Lower lobe of right lung (tissue), 2 donors: ENCODE measurements around the gene GAS7. TPM values are rescaled to one million over a fixed set of nuclear protein-coding genes. Genes with fewer than 3 reads are reported as not detected.

ENCODE experiments used
- ATAC-seq, 2 donors: fragments of 200-7000 bp; cut with Tn5 transposase; one replicate each; pipeline ENCODE4 v1.9.1; 2020 to 2022; ENCODE audit warnings: mild to moderate bottlenecking in 2 of 2, moderate library complexity in 2 of 2
- DNase-seq: peaks from one replicate; pipeline ENCODE4 v3.0.0-alpha.2; 2020
- H3K27ac ChIP-seq: fragments of 200-600 bp; one replicate; pipeline ENCODE4 v1.8.0; 2022
- H3K27me3 ChIP-seq: fragments of 200-600 bp; one replicate; pipeline ENCODE4 v1.8.0; 2022; ENCODE audit warnings: low read depth
- H3K36me3 ChIP-seq: fragments of 200-600 bp; one replicate; pipeline ENCODE4 v1.8.0; 2022; ENCODE audit warnings: mild to moderate bottlenecking
- H3K4me1 ChIP-seq: fragments of 200-600 bp; one replicate; pipeline ENCODE4 v1.8.0; 2022
- H3K4me3 ChIP-seq: fragments of 200-600 bp; one replicate; pipeline ENCODE4 v1.8.0; 2022; ENCODE audit warnings: mild to moderate bottlenecking
- H3K9me3 ChIP-seq: fragments of 200-600 bp; one replicate; pipeline ENCODE4 v1.8.0; 2022
- CTCF ChIP-seq: fragments of 200-600 bp; IDR thresholded peaks from one replicate; pipeline ENCODE4 v1.8.0; 2022; ENCODE audit warnings: antibody characterized with exemption, mild to moderate bottlenecking
- intact Hi-C: fragments of 100-400 bp; cut with DNase I; formaldehyde crosslinking; loops from one replicate; pipeline ENCODE4 v1.11.0; 2022
- total RNA-seq: library from RNA; stranded (reverse); fragmentation: NEBNext Ultra II Directional; extraction: Animal tissue kit (Norgen Biotek cat#: 25700); gene quantifications from one replicate; pipeline ENCODE4 v1.2.1, GENCODE V29; 2021
- donor health status: DM: no; HTN: yes; CAD: no; lungs with severe emphysema.

GAS7 gene
- total RNA-seq, 1 donor from 2014 or later: 54.1 TPM

- TF ChIP-seq CTCF: no peak
- Histone ChIP-seq H3K9me3 (no peaks in the 10 kb centered on the region), H3K4me3 (no peak overlapping the region), H3K27me3 (no peaks in the 10 kb centered on the region), H3K27ac (no peak overlapping the region), H3K4me1 (no peaks in the 10 kb centered on the region), H3K36me3 (peaks cover 59% of the 10 kb centered on the region)
- intact Hi-C loops: no loop called here
- DNase-seq: peak; percentile 11
- no peak for ATAC-seq
Measured at GRCh38 chr17:9941305-9941704, 257.1 kb downstream of the GAS7 start.

DNA sequence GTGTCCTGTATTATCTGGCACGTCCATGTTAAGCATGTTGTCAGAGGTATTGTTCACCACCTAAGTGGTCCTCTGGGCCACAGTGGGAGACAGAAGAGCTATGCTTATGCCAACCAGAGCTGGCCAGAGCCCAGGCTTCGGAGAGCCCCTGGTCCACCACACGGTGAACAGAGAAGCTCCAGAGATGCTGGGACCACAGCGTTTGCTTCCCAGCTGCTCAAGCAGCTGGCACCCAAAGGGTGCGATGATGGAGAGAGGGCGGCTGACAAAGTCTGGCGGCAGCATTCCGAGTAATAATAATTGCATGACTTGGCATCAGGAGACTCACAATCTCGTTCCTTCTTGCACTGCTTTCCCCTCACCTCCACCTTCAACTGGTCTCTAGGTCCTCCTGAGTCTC is 257.6 kb downstream of the GAS7 start:
- no peak for ATAC-seq
- no peaks in the 10 kb centered on the region for H3K9me3 ChIP-seq
- H3K4me3 ChIP-seq: no peak overlapping the region
- intact Hi-C loops: no loop called here
- H3K27me3 ChIP-seq: no peaks in the 10 kb centered on the region
- H3K4me1 ChIP-seq: no peaks in the 10 kb centered on the region
- TF ChIP-seq CTCF: no peak
- no peak overlapping the region for H3K27ac ChIP-seq
- H3K36me3 ChIP-seq: peaks cover 55% of the 10 kb centered on the region
- DNase-seq: peak; percentile 24

- H3K27me3 ChIP-seq: no peaks in the 10 kb centered on the region
- no peak for TF ChIP-seq CTCF
- H3K4me1 ChIP-seq: no peaks in the 10 kb centered on the region
- DNase-seq (no peak), ATAC-seq (no peak)
- peaks cover 46% of the 10 kb centered on the region for H3K36me3 ChIP-seq
- no peak overlapping the region for H3K27ac ChIP-seq
- H3K4me3 ChIP-seq: no peak overlapping the region
- intact Hi-C loops: no loop called here
- no peaks in the 10 kb centered on the region for H3K9me3 ChIP-seq
Measured at GRCh38 chr17:9938764-9939163, 259.6 kb downstream of the GAS7 start.

DNA sequence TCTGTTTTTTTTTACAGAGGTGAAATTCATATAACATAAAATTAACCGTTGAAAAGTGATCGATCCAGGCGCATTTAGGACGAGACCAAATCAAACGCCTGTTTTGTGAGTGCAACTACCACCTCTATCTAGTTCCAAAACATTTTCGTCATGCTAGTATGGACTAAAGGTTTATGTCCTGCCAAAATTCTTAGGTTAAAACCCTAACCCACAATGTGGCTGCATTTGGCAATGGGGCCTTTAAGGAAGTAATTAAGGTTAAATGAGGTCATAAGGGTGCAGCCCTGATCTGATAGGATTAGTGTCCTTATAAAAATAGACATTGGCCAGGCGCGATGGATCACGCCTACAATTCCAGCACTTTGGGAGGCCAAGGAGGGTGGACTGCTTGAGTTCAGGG is 260.5 kb downstream of the GAS7 start:
- DNase-seq (no peak), ATAC-seq (no peak)
- Histone ChIP-seq H3K27me3 (peaks cover 4% of the 10 kb centered on the region), H3K4me1 (no peaks in the 10 kb centered on the region), H3K9me3 (no peaks in the 10 kb centered on the region), H3K36me3 (peaks cover 46% of the 10 kb centered on the region), H3K27ac (peak overlapping the region; percentile 33), H3K4me3 (no peak overlapping the region)
- TF ChIP-seq CTCF: no peak
- intact Hi-C loops: no loop called here

- H3K27ac ChIP-seq: peak overlapping the region; percentile 33
- H3K4me1 ChIP-seq: no peaks in the 10 kb centered on the region
- TF ChIP-seq CTCF: no peak
- peaks cover 4% of the 10 kb centered on the region for H3K27me3 ChIP-seq
- intact Hi-C loops: no loop called here
- DNase-seq: peak; percentile 16
- H3K4me3 ChIP-seq: no peak overlapping the region
- H3K9me3 ChIP-seq: no peaks in the 10 kb centered on the region
- ATAC-seq: peak; percentile 40 to 48
- H3K36me3 ChIP-seq: peaks cover 40% of the 10 kb centered on the region
Measured at GRCh38 chr17:9937241-9937761, 261.1 kb downstream of the GAS7 start.

DNA sequence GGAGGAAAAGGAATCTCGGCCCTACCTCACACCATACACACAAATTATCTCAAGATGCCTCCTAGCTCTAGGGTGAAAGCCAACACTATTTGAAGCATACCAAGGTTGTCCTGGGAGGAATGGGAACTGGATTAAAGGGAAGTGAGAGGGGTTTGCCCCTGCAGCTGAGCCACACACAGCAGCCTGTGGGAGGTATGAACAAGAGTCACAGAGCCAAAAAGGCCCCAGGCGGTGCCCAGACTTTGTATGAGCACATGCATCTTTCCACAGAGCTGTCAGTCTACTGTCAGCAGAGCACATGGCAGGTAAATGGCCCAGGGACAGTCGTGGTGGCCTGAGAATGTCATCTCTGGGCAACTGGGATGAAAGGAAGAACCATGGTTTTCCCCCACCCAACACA is 262.3 kb downstream of the GAS7 start:
- peak overlapping the region; percentile 46 for H3K27ac ChIP-seq
- no peak overlapping the region for H3K4me3 ChIP-seq
- no peaks in the 10 kb centered on the region for H3K9me3 ChIP-seq
- peaks cover 4% of the 10 kb centered on the region for H3K27me3 ChIP-seq
- H3K4me1 ChIP-seq: no peaks in the 10 kb centered on the region
- no peak for DNase-seq
- H3K36me3 ChIP-seq: peaks cover 36% of the 10 kb centered on the region
- intact Hi-C loops: no loop called here
- no peak for ATAC-seq
- no peak for TF ChIP-seq CTCF
